Measurements from ENCODE around the gene PFN3.
"Not testable (repeated sequence)": the region's sequence is repeated elsewhere in the genome, so short reads cannot be mapped to it uniquely, and the experiment has no call there.

Gene PFN3

DNA sequence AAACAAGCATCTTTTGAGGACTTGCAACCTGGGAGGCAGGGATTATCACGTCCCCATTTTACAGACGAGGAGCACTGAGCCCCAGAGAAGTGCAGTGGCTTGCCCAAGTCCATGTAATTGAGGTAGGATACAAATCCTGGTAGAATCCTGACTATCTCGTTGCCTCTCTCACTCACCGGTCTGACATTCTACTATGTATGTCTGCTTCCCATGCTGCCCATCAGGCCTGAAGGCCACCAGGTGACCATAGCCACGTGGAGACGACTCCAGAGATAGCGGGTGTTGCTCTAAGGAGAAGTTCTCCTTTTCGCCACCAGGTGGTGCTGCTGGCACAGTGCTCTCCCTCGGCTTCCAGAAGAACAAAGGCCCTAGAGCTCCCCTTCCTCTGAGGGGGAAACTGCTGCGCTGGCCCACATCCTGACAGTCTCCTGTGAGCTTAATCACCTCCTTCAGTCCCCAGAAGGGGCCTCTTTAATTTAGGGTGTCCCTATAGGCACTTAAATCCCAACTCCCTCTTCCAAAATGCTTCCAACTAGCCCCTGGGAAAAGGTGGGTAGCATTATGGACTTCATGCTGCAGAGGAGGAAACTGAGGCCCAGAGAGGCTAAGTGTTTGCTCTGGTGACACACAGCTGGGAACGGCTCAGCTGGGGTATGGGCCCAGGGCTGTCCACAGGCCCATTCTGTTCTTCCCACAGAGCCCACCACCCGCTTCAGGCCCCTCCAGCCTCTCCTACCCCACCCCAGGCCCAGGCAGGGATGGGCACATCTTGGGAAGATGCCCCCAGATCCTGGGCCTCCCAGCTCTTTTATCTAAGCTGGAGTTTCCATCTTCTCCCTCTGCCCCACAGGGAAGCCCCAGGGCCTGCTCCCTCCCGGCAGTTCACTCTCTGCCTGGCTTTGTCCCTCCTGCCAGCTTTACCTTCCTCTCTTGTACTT, 9.8 kb downstream of the PFN3 start:
- no peak for DNase-seq

DNA sequence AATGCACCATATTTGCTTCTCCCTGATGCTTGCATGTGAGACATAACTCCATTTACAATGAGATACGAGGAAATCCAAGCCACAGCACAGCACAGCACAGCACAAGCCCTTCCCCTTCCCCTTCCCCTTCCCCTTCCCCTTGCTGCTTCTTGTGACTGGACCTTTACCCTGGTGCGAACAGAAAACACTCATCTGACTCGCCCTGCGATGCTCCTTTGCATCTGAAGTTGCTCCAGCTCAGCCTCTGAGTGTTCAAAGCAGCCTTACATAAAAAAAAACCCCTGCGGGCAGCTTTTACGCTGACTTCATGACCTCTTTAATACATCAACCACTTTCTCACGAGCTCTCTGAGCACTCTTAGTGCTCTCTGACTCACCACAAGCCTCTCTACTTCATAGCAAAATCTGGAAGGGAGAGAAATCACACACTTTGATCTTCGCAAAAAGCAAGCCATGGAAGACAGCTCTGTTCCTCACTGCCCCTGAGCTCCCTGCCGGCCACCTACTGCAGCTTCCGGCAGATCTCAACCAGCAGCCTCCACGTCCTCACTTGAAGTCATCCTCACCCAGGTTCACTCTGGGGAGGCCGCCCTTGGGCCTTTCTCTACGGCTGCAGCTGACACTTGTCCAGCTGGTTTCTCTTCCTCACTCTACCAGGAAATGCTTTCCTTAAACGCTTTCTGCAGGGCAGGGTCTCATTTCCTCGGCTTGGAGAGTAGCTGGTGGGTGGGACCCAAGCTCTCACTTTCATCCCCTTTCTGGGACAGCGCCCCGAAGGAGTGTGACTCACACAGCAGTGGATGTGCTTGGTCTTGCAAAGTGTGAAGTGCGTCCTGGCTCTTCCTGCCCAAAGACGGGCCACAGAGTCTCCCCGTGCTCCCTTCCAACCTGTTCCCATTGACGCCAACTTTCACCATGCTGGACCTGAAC, 11.0 kb downstream of the PFN3 start:
- DNase-seq: no peak

- DNase-seq: no peak
Measured at GRCh38 chr5:177388521-177389052, 11.9 kb downstream of the PFN3 start.

GRCh38 chr5:177387405-177387804, 13.1 kb downstream of the PFN3 start:
- no peak for DNase-seq

- DNase-seq: no peak
Measured at GRCh38 chr5:177386542-177386941, 13.9 kb downstream of the PFN3 start.

- no peak for DNase-seq
Measured at GRCh38 chr5:177385720-177386119, 14.7 kb downstream of the PFN3 start.

- no peak for DNase-seq
Measured at GRCh38 chr5:177384134-177384533, 16.3 kb downstream of the PFN3 start, which contains the start of gene SLC34A1. SLC34A1 (plus strand) TSS chr5:177384434; CDS start chr5:177385742, 1,308 bp downstream.

DNA sequence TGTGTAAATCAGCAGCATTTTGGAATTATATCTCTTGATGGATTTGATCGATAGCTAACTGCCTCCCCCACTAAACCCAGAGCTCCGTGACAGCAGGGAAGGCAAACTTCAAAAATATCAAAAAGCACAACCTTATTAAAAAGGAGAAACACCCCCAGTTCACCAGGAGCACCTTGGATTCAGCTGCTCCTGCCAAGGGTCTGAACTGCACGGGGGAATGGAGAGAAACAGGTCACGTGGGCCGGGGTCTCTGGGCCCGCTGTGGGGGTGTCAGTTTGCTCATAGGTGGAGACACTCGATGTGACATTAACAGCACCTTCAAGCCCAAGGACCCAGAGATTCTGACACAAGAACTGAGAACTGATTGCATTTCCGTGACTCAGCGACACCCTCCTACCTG, 17.3 kb downstream of the PFN3 start:
- no peak for DNase-seq

GRCh38 chr5:177382423-177383029, 17.9 kb downstream of the PFN3 start:
- DNase-seq: no peak

- DNase-seq: no peak
Measured at GRCh38 chr5:177380805-177381126, 19.7 kb downstream of the PFN3 start.

- DNase-seq: no peak
Measured at GRCh38 chr5:177378884-177379883, 21.3 kb downstream of the PFN3 start.

- no peak for DNase-seq
Measured at GRCh38 chr5:177377851-177378776, 22.3 kb downstream of the PFN3 start.

GRCh38 chr5:177376107-177376506, 24.4 kb downstream of the PFN3 start:
- DNase-seq: no peak

DNA sequence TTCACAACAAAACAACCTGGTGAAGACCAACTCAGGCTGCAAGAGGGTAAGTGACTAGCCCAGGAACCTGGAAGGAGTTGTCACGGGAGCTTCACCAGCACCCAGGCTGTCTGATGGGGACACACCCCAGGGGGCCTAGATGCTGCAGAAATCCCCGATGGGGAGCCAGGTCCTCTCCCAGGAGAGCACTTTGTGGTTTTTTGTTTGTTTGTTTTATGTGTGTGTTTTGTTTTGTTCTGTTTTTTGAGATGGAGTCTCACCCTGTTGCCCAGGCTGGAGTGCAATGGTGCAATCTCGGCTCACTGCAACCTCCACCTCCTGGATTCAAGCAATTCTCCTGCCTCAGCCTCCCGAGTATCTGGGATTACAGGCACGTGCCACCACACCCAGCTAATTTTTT, 24.9 kb downstream of the PFN3 start:
- not testable (repeated sequence) for DNase-seq

DNA sequence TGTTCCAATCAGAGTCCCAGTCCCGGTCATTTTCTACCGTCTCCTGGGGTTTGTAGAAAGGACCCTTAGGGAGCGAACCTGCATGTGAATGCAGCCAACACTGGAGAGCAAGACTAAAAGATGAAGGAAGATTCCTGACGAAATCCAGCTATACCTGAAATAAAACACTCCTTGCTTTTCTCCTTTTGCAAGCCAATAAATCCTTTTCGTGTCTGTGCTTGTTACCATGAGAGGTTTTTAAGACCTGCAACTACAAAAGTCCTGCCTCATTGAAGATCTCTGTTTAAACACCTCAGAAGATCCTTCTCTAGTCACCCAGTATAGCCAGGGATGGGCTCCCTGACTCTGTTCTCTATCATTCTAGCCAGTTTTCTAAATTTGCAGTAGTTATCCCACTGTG, 26.2 kb downstream of the PFN3 start:
- DNase-seq: no peak

DNA sequence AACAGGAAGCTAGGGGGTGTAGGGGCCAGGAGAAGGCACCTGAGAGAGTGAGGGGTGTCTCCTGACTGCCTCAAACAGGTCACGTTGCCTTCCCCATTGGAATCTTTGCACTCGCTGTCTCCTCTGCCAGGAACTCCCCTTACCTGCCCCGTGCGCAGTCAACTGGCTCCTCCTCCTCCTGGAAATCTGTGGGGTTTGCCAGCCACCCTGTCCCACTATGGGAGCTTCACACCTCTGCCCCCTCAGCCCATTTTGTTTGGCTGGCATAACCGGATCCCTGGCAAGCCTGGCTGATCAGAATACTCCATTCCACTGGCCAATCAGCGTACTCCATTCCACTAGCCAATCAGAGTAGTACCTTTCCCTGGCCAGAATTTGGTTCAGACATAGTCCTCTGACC, 26.7 kb downstream of the PFN3 start:
- DNase-seq: no peak

DNA sequence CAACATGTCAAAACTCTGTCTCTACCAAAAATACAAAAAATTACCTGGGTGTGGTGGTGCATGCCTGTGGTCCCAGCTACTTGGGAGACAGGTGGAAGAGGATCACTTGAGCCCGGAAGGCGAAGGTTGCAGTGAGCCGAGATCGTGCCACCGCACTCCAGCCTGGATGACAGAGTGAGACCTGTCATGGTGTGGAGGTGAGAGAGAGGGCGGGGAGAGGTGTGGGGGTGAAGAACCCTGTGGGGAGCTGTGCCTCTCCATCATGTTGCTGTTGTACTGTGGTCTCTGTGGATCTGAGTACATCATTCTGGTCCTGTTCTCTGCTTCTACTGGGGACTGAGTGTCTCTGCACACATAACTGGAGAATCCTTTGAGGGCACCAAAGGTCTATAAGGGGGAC, 27.6 kb downstream of the PFN3 start:
- DNase-seq: no peak

DNA sequence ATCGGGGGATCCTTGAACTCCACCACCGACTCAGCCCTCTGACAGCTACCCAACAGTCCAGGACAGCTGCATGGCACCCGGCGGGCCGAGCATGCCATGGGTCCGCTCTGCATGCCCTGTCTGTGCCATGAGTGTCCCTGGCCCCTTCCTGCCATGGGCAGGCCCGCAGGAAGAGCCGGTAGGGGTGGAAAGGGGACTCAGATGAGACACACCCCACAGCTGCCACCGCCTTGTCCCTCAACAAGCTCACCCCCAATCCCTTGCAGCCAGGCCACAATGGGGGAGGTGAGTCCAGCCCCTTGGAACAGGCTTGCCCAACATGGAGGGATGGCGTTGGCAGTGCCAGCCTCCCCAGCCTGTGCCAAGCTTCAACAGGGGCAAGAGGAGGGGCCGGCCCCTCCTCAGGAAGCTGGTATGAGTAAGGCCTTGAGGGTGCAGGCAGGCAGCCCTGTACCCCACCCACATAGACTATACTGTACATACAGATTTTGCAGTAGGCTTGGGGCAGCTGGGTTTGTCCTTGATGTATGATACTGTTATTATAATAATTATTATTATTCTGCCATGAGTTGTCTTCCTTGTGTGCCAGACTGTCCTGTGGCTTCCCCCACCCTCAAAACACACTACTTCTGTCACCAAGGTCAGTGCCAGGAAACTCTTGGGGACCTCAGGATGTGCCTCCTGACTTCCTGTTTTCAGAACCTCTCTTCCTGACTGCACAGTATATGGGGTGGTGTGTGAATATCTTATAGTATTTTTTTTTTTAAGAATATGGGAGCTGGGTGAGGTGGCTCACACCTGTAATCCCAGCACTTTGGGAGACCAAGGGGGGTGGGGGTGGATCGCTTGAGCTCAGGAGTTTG, 28.2 kb downstream of the PFN3 start:
- no peak for DNase-seq
